ENCODE measurements around the gene KCNMA1. TPM values are rescaled to one million over a fixed set of nuclear protein-coding genes. Genes with fewer than 3 reads are reported as not detected.

The KCNMA1 gene
- total RNA-seq, 2 donors from 2014 or later, result 5.9 to 9.3 TPM

- no peak overlapping the region for H3K27ac ChIP-seq
- intact Hi-C loops (cut with DNase I), result no loop called here
- no peaks in the 10 kb centered on the region for H3K36me3 ChIP-seq (replicated peaks in 1 of 2; ENCODE audit: insufficient read depth in 1 of 2, low read depth in 2 of 2)
- no peak overlapping the region for H3K4me3 ChIP-seq
- 66 to 88% methylated on average over 3 of the region's 3 CpGs for WGBS, 2 donors
- ATAC-seq, result no peak
- H3K27me3 ChIP-seq, result no peaks in the 10 kb centered on the region
- peaks cover 23% of the 10 kb centered on the region for H3K4me1 ChIP-seq
- no peaks in the 10 kb centered on the region for H3K9me3 ChIP-seq
- DNase-seq, result no peak
- TF ChIP-seq CTCF (IDR thresholded peaks at IDR 0.05) (no peak), POLR2A (IDR thresholded peaks at IDR 0.05) (no peak)
Observed at GRCh38 chr10:77231884-77232610, 405.6 kb downstream of the KCNMA1 start.

DNA sequence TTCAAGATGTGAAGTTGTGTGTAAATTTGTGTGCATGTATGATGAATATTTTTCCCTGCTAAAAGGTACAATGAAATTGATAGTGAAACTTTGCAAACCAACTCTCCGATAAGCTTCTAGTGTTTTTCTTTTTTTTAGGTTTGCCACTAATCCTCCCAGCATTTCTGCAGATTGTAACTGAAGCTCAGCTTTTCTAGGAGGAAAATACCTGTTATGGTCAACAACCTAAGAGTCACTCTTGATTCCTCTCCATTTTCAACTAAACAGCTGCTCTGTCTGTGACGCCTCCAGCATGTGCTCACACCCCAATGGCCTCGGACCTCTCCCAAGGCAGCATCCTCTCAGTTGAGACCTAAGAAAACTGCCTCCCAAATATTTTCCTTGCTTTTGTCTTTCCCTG lies 406.2 kb downstream of the KCNMA1 start:
- Histone ChIP-seq H3K27ac (no peak overlapping the region), H3K36me3 (replicated peaks in 1 of 2; ENCODE audit: insufficient read depth in 1 of 2, low read depth in 2 of 2) (no peaks in the 10 kb centered on the region), H3K4me3 (no peak overlapping the region), H3K27me3 (no peaks in the 10 kb centered on the region), H3K9me3 (no peaks in the 10 kb centered on the region), H3K4me1 (peaks cover 21% of the 10 kb centered on the region)
- WGBS, 2 donors, result 94 to 97% methylated on average over 3 of the region's 3 CpGs
- no peak for TF ChIP-seq CTCF (IDR thresholded peaks at IDR 0.05)
- no peak for TF ChIP-seq POLR2A (IDR thresholded peaks at IDR 0.05)
- no peak for DNase-seq
- intact Hi-C loops (cut with DNase I), result no loop called here
- ATAC-seq, result no peak

GRCh38 chr10:77230194-77230593 lies 407.4 kb downstream of the KCNMA1 start:
- intact Hi-C loops (cut with DNase I), result no loop called here
- no peak overlapping the region for H3K4me3 ChIP-seq
- H3K27ac ChIP-seq, result no peak overlapping the region
- no peaks in the 10 kb centered on the region for H3K36me3 ChIP-seq (replicated peaks in 1 of 2; ENCODE audit: insufficient read depth in 1 of 2, low read depth in 2 of 2)
- ATAC-seq (no peak), DNase-seq (no peak)
- peaks cover 11% of the 10 kb centered on the region for H3K4me1 ChIP-seq
- no peaks in the 10 kb centered on the region for H3K9me3 ChIP-seq
- 82 to 85% methylated on average over 5 of the region's 5 CpGs for WGBS, 2 donors
- no peaks in the 10 kb centered on the region for H3K27me3 ChIP-seq
- TF ChIP-seq POLR2A (IDR thresholded peaks at IDR 0.05), result no peak
- no peak for TF ChIP-seq CTCF (IDR thresholded peaks at IDR 0.05)

- no peaks in the 10 kb centered on the region for H3K36me3 ChIP-seq (replicated peaks in 1 of 2; ENCODE audit: insufficient read depth in 1 of 2, low read depth in 2 of 2)
- WGBS, 2 donors, result 85 to 96% methylated on average over 3 of the region's 3 CpGs
- TF ChIP-seq POLR2A (IDR thresholded peaks at IDR 0.05), result no peak
- TF ChIP-seq CTCF (IDR thresholded peaks at IDR 0.05), result no peak
- intact Hi-C loops (cut with DNase I), result no loop called here
- no peaks in the 10 kb centered on the region for H3K27me3 ChIP-seq
- ATAC-seq, result no peak
- DNase-seq, result no peak
- H3K4me3 ChIP-seq, result no peak overlapping the region
- peaks cover 6% of the 10 kb centered on the region for H3K4me1 ChIP-seq
- H3K9me3 ChIP-seq, result no peaks in the 10 kb centered on the region
- no peak overlapping the region for H3K27ac ChIP-seq
Observed at GRCh38 chr10:77229704-77230103, 407.9 kb downstream of the KCNMA1 start.

DNA sequence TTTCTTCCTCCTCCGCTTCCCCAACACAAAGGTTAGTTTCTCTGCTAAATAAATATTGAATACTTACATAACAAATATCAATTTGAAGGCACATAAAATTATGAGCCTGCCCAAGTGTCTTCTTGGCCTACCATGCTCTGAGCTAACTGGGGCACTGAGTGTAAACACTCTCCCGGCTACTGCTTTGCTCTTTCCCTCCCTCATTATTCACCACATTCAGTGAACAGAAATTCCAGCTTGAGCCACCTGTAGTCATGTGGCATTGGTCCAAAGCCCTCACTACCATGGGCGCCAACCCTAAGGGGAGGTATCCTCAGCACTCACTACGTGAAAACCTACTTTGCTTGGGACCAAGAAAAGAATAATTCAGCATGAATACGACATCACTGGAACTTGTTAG lies 409.0 kb downstream of the KCNMA1 start:
- Histone ChIP-seq H3K9me3 (no peaks in the 10 kb centered on the region), H3K4me1 (no peaks in the 10 kb centered on the region), H3K36me3 (replicated peaks in 1 of 2; ENCODE audit: insufficient read depth in 1 of 2, low read depth in 2 of 2) (no peaks in the 10 kb centered on the region), H3K4me3 (no peak overlapping the region), H3K27ac (peak overlapping the region in 3 of 4 donors; percentile 15 to 45 (median 21)), H3K27me3 (no peaks in the 10 kb centered on the region)
- peak; percentile 29 for ATAC-seq
- intact Hi-C loops (cut with DNase I), result no loop called here
- 74 to 77% methylated on average over 5 of the region's 5 CpGs for WGBS, 2 donors
- DNase-seq, result no peak
- TF ChIP-seq POLR2A (IDR thresholded peaks at IDR 0.05) (no peak), CTCF (IDR thresholded peaks at IDR 0.05) (no peak)
